Mesenchymal stem cell (in vitro differentiated cells and primary cell): ENCODE measurements around the gene RBMS1.

ENCODE experiments used
- DNase-seq: peaks from one replicate; pipeline ENCODE4 v3.0.0-alpha.2; 2013
- H2AFZ ChIP-seq: one replicate; pipeline ENCODE4 v1.6.1; 2013; ENCODE audit warnings: low read depth, mild to moderate bottlenecking, control low read depth, inconsistent platforms, low read length, moderate library complexity
- H2AK5ac ChIP-seq: 2 replicates; pipeline ENCODE4 v1.6.1; 2013; ENCODE audit warnings: low read length, moderate library complexity, mild to moderate bottlenecking, inconsistent platforms; ENCODE audit not compliant: severe bottlenecking
- H2BK120ac ChIP-seq: one replicate; pipeline ENCODE4 v1.6.1; 2013; ENCODE audit warnings: low read depth, mild to moderate bottlenecking, inconsistent platforms, low read length, moderate library complexity
- H2BK12ac ChIP-seq, 2 experiments: one replicate each; pipeline ENCODE4 v1.6.1; 2013; ENCODE audit warnings: inconsistent platforms in 2 of 2, low read length in 2 of 2, mild to moderate bottlenecking in 2 of 2, moderate library complexity in 2 of 2, control low read depth in 1 of 2
- H2BK15ac ChIP-seq: one replicate; pipeline ENCODE4 v1.6.1; 2013; ENCODE audit warnings: mild to moderate bottlenecking, low read depth, inconsistent platforms; ENCODE audit not compliant: poor library complexity, severe bottlenecking
- H2BK5ac ChIP-seq: 2 replicates; pipeline ENCODE4 v1.6.1; 2013; ENCODE audit warnings: low read depth, mild to moderate bottlenecking, low read length, control low read depth, inconsistent platforms; ENCODE audit not compliant: poor library complexity, severe bottlenecking
- H3K14ac ChIP-seq, 2 experiments: one replicate each; pipeline ENCODE4 v1.6.1; 2013; ENCODE audit warnings: inconsistent platforms in 2 of 2, low read length in 2 of 2, control low read depth in 1 of 2, mild to moderate bottlenecking in 1 of 2, moderate library complexity in 1 of 2
- H3K18ac ChIP-seq, 2 experiments: one replicate each; pipeline ENCODE4 v1.6.1; 2013; ENCODE audit warnings: inconsistent platforms in 2 of 2, low read length in 2 of 2, control low read depth in 1 of 2, low read depth in 1 of 2, mild to moderate bottlenecking in 1 of 2
- H3K23ac ChIP-seq, 2 experiments: one replicate each; pipeline ENCODE4 v1.6.1; 2013; ENCODE audit warnings: inconsistent platforms in 2 of 2, low read length in 2 of 2, mild to moderate bottlenecking in 2 of 2, moderate library complexity in 2 of 2, control low read depth in 1 of 2
- H3K27ac ChIP-seq: 2 replicates; pipeline ENCODE4 v1.5.1; 2013; ENCODE audit warnings: mild to moderate bottlenecking, moderate library complexity, low read length, control low read depth, inconsistent platforms; ENCODE audit not compliant: poor library complexity, severe bottlenecking
- H3K27me3 ChIP-seq, 2 experiments: 2 replicates each; pipeline versions ENCODE4 v1.6.1 to v1.7.0; 2013; ENCODE audit warnings: low read length in 2 of 2, mild to moderate bottlenecking in 2 of 2, moderate library complexity in 2 of 2, control low read depth in 1 of 2, inconsistent platforms in 1 of 2; ENCODE audit not compliant: control insufficient read depth in 1 of 2, insufficient read depth in 1 of 2
- H3K36me3 ChIP-seq, 2 experiments: 2 replicates each; pipeline versions ENCODE4 v1.6.1 to v1.7.0; 2013; ENCODE audit warnings: low read length in 2 of 2, control low read depth in 1 of 2, inconsistent platforms in 1 of 2, low read depth in 1 of 2, mild to moderate bottlenecking in 1 of 2; ENCODE audit not compliant: insufficient read depth in 2 of 2, control insufficient read depth in 1 of 2
- H3K4ac ChIP-seq, 2 experiments: one replicate each; pipeline ENCODE4 v1.6.1; 2013; ENCODE audit warnings: inconsistent platforms in 2 of 2, low read length in 2 of 2, mild to moderate bottlenecking in 2 of 2, moderate library complexity in 2 of 2, control low read depth in 1 of 2, low read depth in 1 of 2
- H3K4me1 ChIP-seq: 2 replicates; pipeline ENCODE4 v1.6.1; 2013; ENCODE audit warnings: low read depth, low read length, control low read depth; ENCODE audit not compliant: control insufficient read depth, insufficient read depth
- H3K4me2 ChIP-seq: 2 replicates; pipeline ENCODE4 v1.6.1; 2013; ENCODE audit warnings: low read length, mild to moderate bottlenecking, inconsistent platforms; ENCODE audit not compliant: poor library complexity, severe bottlenecking
- H3K4me3 ChIP-seq, 2 experiments: 2 replicates each; pipeline versions ENCODE4 v1.5.1 to v1.7.0; 2013; ENCODE audit warnings: low read length in 2 of 2, mild to moderate bottlenecking in 2 of 2, control low read depth in 1 of 2, low read depth in 1 of 2; ENCODE audit not compliant: insufficient read depth in 1 of 2
- H3K79me1 ChIP-seq: replicated peaks from 2 replicates; pipeline ENCODE4 v1.6.1; 2013; ENCODE audit warnings: mild to moderate bottlenecking, control low read depth, low read length, inconsistent platforms; ENCODE audit not compliant: poor library complexity, severe bottlenecking
- H3K9ac ChIP-seq: 2 replicates; pipeline ENCODE4 v1.7.0; 2013; ENCODE audit warnings: mild to moderate bottlenecking, low read length, moderate library complexity
- H3K9me3 ChIP-seq: 2 replicates; pipeline ENCODE4 v1.7.0; 2013; ENCODE audit warnings: mild to moderate bottlenecking, low read length; ENCODE audit not compliant: control insufficient read depth
- H4K8ac ChIP-seq: one replicate; pipeline ENCODE4 v1.6.1; 2013; ENCODE audit warnings: inconsistent platforms, mild to moderate bottlenecking, low read length, moderate library complexity
- H4K91ac ChIP-seq: one replicate; pipeline ENCODE4 v1.6.1; 2013; ENCODE audit warnings: mild to moderate bottlenecking, low read length, inconsistent platforms
- WGBS: methylation state at CpG from one replicate; pipeline ENCODE4 v1.1.7; 2013; ENCODE audit warnings: mixed read lengths; 5-methylcytosine and 5-hydroxymethylcytosine counted together

The RBMS1 gene

GRCh38 chr2:160364364-160364763, 129.2 kb downstream of the RBMS1 start:
- H4K8ac ChIP-seq = no peak overlapping the region
- no peaks in the 10 kb centered on the region for H3K9me3 ChIP-seq
- H3K4ac ChIP-seq = no peak overlapping the region
- H2AK5ac ChIP-seq = no peak overlapping the region
- no peak overlapping the region for H2BK5ac ChIP-seq
- H3K4me2 ChIP-seq = no peak overlapping the region
- H3K4me3 ChIP-seq = peak overlapping the region in 1 of 2 experiments; percentile 73
- no peak overlapping the region for H4K91ac ChIP-seq
- no peak for DNase-seq
- no peak overlapping the region for H3K27ac ChIP-seq
- peak overlapping the region; percentile 76 for H3K9ac ChIP-seq
- no peak overlapping the region for H3K18ac ChIP-seq
- peaks cover 10 to 69% of the 10 kb centered on the region in 2 experiments for H3K36me3 ChIP-seq
- H2BK15ac ChIP-seq = no peak overlapping the region
- H3K27me3 ChIP-seq = no peaks in the 10 kb centered on the region
- 83% methylated on average over 2 of the region's 2 CpGs for WGBS
- peaks cover 8% of the 10 kb centered on the region for H3K79me1 ChIP-seq
- H3K23ac ChIP-seq = no peak overlapping the region
- H2AFZ ChIP-seq = no peak overlapping the region
- no peak overlapping the region for H3K14ac ChIP-seq
- peaks cover 14% of the 10 kb centered on the region for H3K4me1 ChIP-seq
- H2BK120ac ChIP-seq = no peak overlapping the region
- H2BK12ac ChIP-seq = no peak overlapping the region

GRCh38 chr2:160363961-160364360, 129.6 kb downstream of the RBMS1 start:
- H4K91ac ChIP-seq = no peak overlapping the region
- H3K79me1 ChIP-seq = peaks cover 8% of the 10 kb centered on the region
- no peak overlapping the region for H3K18ac ChIP-seq
- peak overlapping the region; percentile 76 for H3K9ac ChIP-seq
- H2BK12ac ChIP-seq = no peak overlapping the region
- no peaks in the 10 kb centered on the region for H3K27me3 ChIP-seq
- no peak overlapping the region for H3K4me2 ChIP-seq
- no peak overlapping the region for H4K8ac ChIP-seq
- H2BK120ac ChIP-seq = no peak overlapping the region
- H3K14ac ChIP-seq = no peak overlapping the region
- H2BK15ac ChIP-seq = no peak overlapping the region
- peaks cover 12% of the 10 kb centered on the region for H3K4me1 ChIP-seq
- 75% methylated on average over 3 of the region's 3 CpGs for WGBS
- no peak overlapping the region for H3K4ac ChIP-seq
- no peak overlapping the region for H2AFZ ChIP-seq
- H3K27ac ChIP-seq = no peak overlapping the region
- no peak overlapping the region for H3K23ac ChIP-seq
- H2BK5ac ChIP-seq = no peak overlapping the region
- DNase-seq = peak; percentile 45
- no peak overlapping the region for H2AK5ac ChIP-seq
- no peaks in the 10 kb centered on the region for H3K9me3 ChIP-seq
- H3K4me3 ChIP-seq = peak overlapping the region in 1 of 2 experiments; percentile 73
- peaks cover 10 to 73% of the 10 kb centered on the region in 2 experiments for H3K36me3 ChIP-seq

- 93% methylated on average over 4 of the region's 4 CpGs for WGBS
Observed at GRCh38 chr2:160363055-160363454, 130.6 kb downstream of the RBMS1 start.

GRCh38 chr2:160362541-160362940, 131.1 kb downstream of the RBMS1 start:
- Histone ChIP-seq H3K27ac (no peak overlapping the region), H3K4me3 (no peak overlapping the region)

More at GRCh38 chr2:160363055-160363454, 130.6 kb downstream of the RBMS1 start:
- Histone ChIP-seq H3K9ac (no peak overlapping the region), H3K27me3 (no peaks in the 10 kb centered on the region), H2BK120ac (no peak overlapping the region), H3K4ac (peak overlapping the region in 1 of 2 experiments; percentile 50), H3K18ac (peak overlapping the region in 1 of 2 experiments; percentile 64), H2AFZ (no peak overlapping the region), H4K8ac (peak overlapping the region; percentile 73), H2AK5ac (no peak overlapping the region), H3K4me1 (peaks cover 11% of the 10 kb centered on the region), H2BK12ac (peak overlapping the region in 1 of 2 experiments; percentile 42), H3K14ac (no peak overlapping the region), H3K27ac (no peak overlapping the region), H3K23ac (no peak overlapping the region), H4K91ac (peak overlapping the region; percentile 76), H3K4me3 (no peak overlapping the region), H3K79me1 (peaks cover 8% of the 10 kb centered on the region), H3K9me3 (no peaks in the 10 kb centered on the region), H3K4me2 (no peak overlapping the region), H2BK15ac (no peak overlapping the region), H3K36me3 (peaks cover 10 to 76% of the 10 kb centered on the region in 2 experiments), H2BK5ac (no peak overlapping the region)
- no peak for DNase-seq

More at GRCh38 chr2:160362541-160362940, 131.1 kb downstream of the RBMS1 start:
- H3K79me1 ChIP-seq = peaks cover 8% of the 10 kb centered on the region
- no peaks in the 10 kb centered on the region for H3K27me3 ChIP-seq
- H4K91ac ChIP-seq = no peak overlapping the region
- no peak overlapping the region for H4K8ac ChIP-seq
- H3K9me3 ChIP-seq = no peaks in the 10 kb centered on the region
- no peak overlapping the region for H2AFZ ChIP-seq
- 100% methylated on average over 1 of the region's 2 CpGs for WGBS
- peaks cover 10 to 79% of the 10 kb centered on the region in 2 experiments for H3K36me3 ChIP-seq
- no peak overlapping the region for H3K4me2 ChIP-seq
- no peak overlapping the region for H3K14ac ChIP-seq
- H3K23ac ChIP-seq = no peak overlapping the region
- DNase-seq = no peak
- peaks cover 11% of the 10 kb centered on the region for H3K4me1 ChIP-seq
- no peak overlapping the region for H2BK15ac ChIP-seq
- H2BK5ac ChIP-seq = no peak overlapping the region
- H2AK5ac ChIP-seq = no peak overlapping the region
- H2BK12ac ChIP-seq = no peak overlapping the region
- no peak overlapping the region for H3K18ac ChIP-seq
- no peak overlapping the region for H3K4ac ChIP-seq
- H2BK120ac ChIP-seq = no peak overlapping the region
- peak overlapping the region; percentile 31 for H3K9ac ChIP-seq
